Measurements from ENCODE around the gene KDM4B.

KDM4B gene

GRCh38 chr19:5059213-5059574 is 90.3 kb downstream of the KDM4B start:
- peaks cover 15% of the 10 kb centered on the region for H4K20me1 ChIP-seq (ENCODE audit: insufficient read depth, low read length)
- no peaks in the 10 kb centered on the region for H3K4me1 ChIP-seq (ENCODE audit: insufficient read depth, low read length)
- DNase-seq = no peak
- H3K79me2 ChIP-seq (ENCODE audit: insufficient read depth, low read length) = no peaks in the 10 kb centered on the region; the same call in 1 of the 2 replicates
- ATAC-seq (ENCODE audit: insufficient read depth, low read depth) = no peak
- H2AFZ ChIP-seq (ENCODE audit: low read depth, low read length) = no peak overlapping the region
- no peak overlapping the region for H3K4me3 ChIP-seq (ENCODE audit: low read depth in 1 of 2, low read length in 2 of 2)
- no peak overlapping the region for H3K27ac ChIP-seq (ENCODE audit: low read length)
- H3K27me3 ChIP-seq (ENCODE audit: insufficient read depth, low read length, poor library complexity) = no peaks in the 10 kb centered on the region
- H3K9ac ChIP-seq (ENCODE audit: low read depth, low read length) = no peak overlapping the region
- H3K9me3 ChIP-seq (ENCODE audit: insufficient read depth, low read length, severe bottlenecking) = peaks cover 11% of the 10 kb centered on the region
- TF ChIP-seq EZH2 (IDR thresholded peaks at IDR 0.05; ENCODE audit: borderline replicate concordance, low read depth, low read length, severe bottlenecking) (no peak), CTCF (IDR thresholded peaks at IDR 0.05; ENCODE audit: borderline replicate concordance, extremely low read depth, low read length, poor library complexity, severe bottlenecking) (no peak)
- H3K36me3 ChIP-seq (ENCODE audit: insufficient read depth, low read length) = peaks cover 83% of the 10 kb centered on the region
- no peak overlapping the region for H3K4me2 ChIP-seq (ENCODE audit: insufficient read depth, low read length)

- no peak overlapping the region for H3K4me2 ChIP-seq (ENCODE audit: insufficient read depth, low read length)
- H3K79me2 ChIP-seq (ENCODE audit: insufficient read depth, low read length) = no peaks in the 10 kb centered on the region; the same call in 1 of the 2 replicates
- H3K9me3 ChIP-seq (ENCODE audit: insufficient read depth, low read length, severe bottlenecking) = peaks cover 11% of the 10 kb centered on the region
- no peaks in the 10 kb centered on the region for H3K27me3 ChIP-seq (ENCODE audit: insufficient read depth, low read length, poor library complexity)
- H2AFZ ChIP-seq (ENCODE audit: low read depth, low read length) = no peak overlapping the region
- no peak overlapping the region for H3K27ac ChIP-seq (ENCODE audit: low read length)
- no peak overlapping the region for H3K9ac ChIP-seq (ENCODE audit: low read depth, low read length)
- TF ChIP-seq EZH2 (IDR thresholded peaks at IDR 0.05; ENCODE audit: borderline replicate concordance, low read depth, low read length, severe bottlenecking) (no peak), CTCF (IDR thresholded peaks at IDR 0.05; ENCODE audit: borderline replicate concordance, extremely low read depth, low read length, poor library complexity, severe bottlenecking) (no peak)
- no peaks in the 10 kb centered on the region for H3K4me1 ChIP-seq (ENCODE audit: insufficient read depth, low read length)
- H3K36me3 ChIP-seq (ENCODE audit: insufficient read depth, low read length) = peaks cover 84% of the 10 kb centered on the region
- no peak for DNase-seq
- no peak for ATAC-seq (ENCODE audit: insufficient read depth, low read depth)
- no peak overlapping the region for H3K4me3 ChIP-seq (ENCODE audit: low read depth in 1 of 2, low read length in 2 of 2)
- H4K20me1 ChIP-seq (ENCODE audit: insufficient read depth, low read length) = peaks cover 19% of the 10 kb centered on the region
These were observed 90.9 kb downstream of the KDM4B start for GRCh38 chr19:5059793-5060192.

GRCh38 chr19:5062195-5062594 is 93.3 kb downstream of the KDM4B start:
- Histone ChIP-seq H3K4me2 (ENCODE audit: insufficient read depth, low read length) (no peak overlapping the region), H3K27ac (ENCODE audit: low read length) (no peak overlapping the region), H4K20me1 (ENCODE audit: insufficient read depth, low read length) (peaks cover 27% of the 10 kb centered on the region), H3K79me2 (ENCODE audit: insufficient read depth, low read length) (no peaks in the 10 kb centered on the region; the same call in 1 of the 2 replicates), H3K36me3 (ENCODE audit: insufficient read depth, low read length) (peaks cover 86% of the 10 kb centered on the region), H3K9me3 (ENCODE audit: insufficient read depth, low read length, severe bottlenecking) (peaks cover 11% of the 10 kb centered on the region), H3K4me3 (ENCODE audit: low read depth in 1 of 2, low read length in 2 of 2) (no peak overlapping the region), H2AFZ (ENCODE audit: low read depth, low read length) (no peak overlapping the region), H3K4me1 (ENCODE audit: insufficient read depth, low read length) (no peaks in the 10 kb centered on the region), H3K9ac (ENCODE audit: low read depth, low read length) (no peak overlapping the region), H3K27me3 (ENCODE audit: insufficient read depth, low read length, poor library complexity) (no peaks in the 10 kb centered on the region)
- no peak for TF ChIP-seq EZH2 (IDR thresholded peaks at IDR 0.05; ENCODE audit: borderline replicate concordance, low read depth, low read length, severe bottlenecking)
- no peak for TF ChIP-seq CTCF (IDR thresholded peaks at IDR 0.05; ENCODE audit: borderline replicate concordance, extremely low read depth, low read length, poor library complexity, severe bottlenecking)
- DNase-seq (no peak), ATAC-seq (ENCODE audit: insufficient read depth, low read depth) (no peak)

- Histone ChIP-seq H2AFZ (ENCODE audit: low read depth, low read length) (no peak overlapping the region), H3K4me3 (ENCODE audit: low read depth in 1 of 2, low read length in 2 of 2) (no peak overlapping the region), H3K27me3 (ENCODE audit: insufficient read depth, low read length, poor library complexity) (no peaks in the 10 kb centered on the region), H3K79me2 (ENCODE audit: insufficient read depth, low read length) (no peaks in the 10 kb centered on the region; the same call in 1 of the 2 replicates), H3K9me3 (ENCODE audit: insufficient read depth, low read length, severe bottlenecking) (peaks cover 11% of the 10 kb centered on the region), H3K4me2 (ENCODE audit: insufficient read depth, low read length) (no peak overlapping the region), H3K4me1 (ENCODE audit: insufficient read depth, low read length) (no peaks in the 10 kb centered on the region), H3K36me3 (ENCODE audit: insufficient read depth, low read length) (peaks cover 81% of the 10 kb centered on the region), H3K9ac (ENCODE audit: low read depth, low read length) (no peak overlapping the region), H3K27ac (ENCODE audit: low read length) (no peak overlapping the region), H4K20me1 (ENCODE audit: insufficient read depth, low read length) (peaks cover 26% of the 10 kb centered on the region)
- no peak for ATAC-seq (ENCODE audit: insufficient read depth, low read depth)
- no peak for DNase-seq
- TF ChIP-seq EZH2 (IDR thresholded peaks at IDR 0.05; ENCODE audit: borderline replicate concordance, low read depth, low read length, severe bottlenecking) = no peak
- TF ChIP-seq CTCF (IDR thresholded peaks at IDR 0.05; ENCODE audit: borderline replicate concordance, extremely low read depth, low read length, poor library complexity, severe bottlenecking) = no peak
These were observed 93.9 kb downstream of the KDM4B start for GRCh38 chr19:5062799-5063198.

Measured in DND-41 (cell line).